IMR-90 (cell line): ENCODE results near the gene ADGRL3. TPM values are rescaled to one million over a fixed set of nuclear protein-coding genes. Genes with fewer than 3 reads are reported as not detected.

Experiments used
- ATAC-seq: fragments of 200-7000 bp; cut with Tn5 transposase; 2 replicates; pipeline ENCODE4 v1.9.1; 2020; ENCODE audit warnings: low read depth, mild to moderate bottlenecking, moderate library complexity
- BruUV-seq: library from RNA; stranded (reverse); fragments of 400-500 nt; replicated peaks from 2 replicates; lab custom pipeline; 2021; lab: Mats Ljungman, UMichigan
- CTCF ChIA-PET: fragments of 300-600 bp; formaldehyde crosslinking; extraction: SDS; loops from one replicate; lab custom pipeline; 2021; ENCODE audit warnings: antibody characterized with exemption; lab: Yijun Ruan, JAX
- POLR2A ChIA-PET: fragments of 300-600 bp; sonication (Branson Sonifier 250); formaldehyde crosslinking; loops from one replicate; lab custom pipeline; 2022; ENCODE audit warnings: antibody characterized with exemption; ENCODE audit not compliant: unreplicated experiment; lab: Charles Lee
- DNase-seq: peaks from one replicate; pipeline ENCODE4 v3.0.0; 2013
- H2AFZ ChIP-seq: replicated peaks from 2 replicates; pipeline ENCODE3; 2013; ENCODE audit warnings: low read length, mild to moderate bottlenecking; ENCODE audit not compliant: poor library complexity
- H2AK5ac ChIP-seq: 2 replicates; pipeline ENCODE4 v1.6.1; 2013; ENCODE audit warnings: low read depth, low read length, inconsistent platforms
- H2AK9ac ChIP-seq: replicated peaks from 2 replicates; pipeline ENCODE3; 2013; ENCODE audit warnings: mild to moderate bottlenecking, low read depth, low read length, moderate library complexity; ENCODE audit not compliant: poor library complexity
- H2BK120ac ChIP-seq: 2 replicates; pipeline ENCODE4 v1.6.1; 2013; ENCODE audit warnings: low read depth, low read length, inconsistent platforms
- H2BK15ac ChIP-seq: 3 replicates; pipeline ENCODE4 v1.6.1; 2013; ENCODE audit warnings: low read depth, low read length, inconsistent platforms
- H2BK20ac ChIP-seq: 2 replicates; pipeline ENCODE4 v1.6.1; 2013; ENCODE audit warnings: low read depth, mild to moderate bottlenecking, inconsistent platforms, low read length, moderate library complexity
- H2BK5ac ChIP-seq: 2 replicates; pipeline ENCODE4 v1.6.1; 2013; ENCODE audit warnings: mild to moderate bottlenecking, low read depth, low read length, inconsistent platforms; ENCODE audit not compliant: poor library complexity, severe bottlenecking
- H3K14ac ChIP-seq: replicated peaks from 2 replicates; pipeline ENCODE4 v1.6.1; 2013; ENCODE audit warnings: low read depth, low read length, inconsistent platforms
- H3K18ac ChIP-seq: 2 replicates; pipeline ENCODE4 v1.6.1; 2013; ENCODE audit warnings: low read depth, low read length, control low read depth
- H3K23ac ChIP-seq: 2 replicates; pipeline ENCODE4 v1.6.1; 2013; ENCODE audit warnings: low read depth, low read length, inconsistent platforms
- H3K27ac ChIP-seq: 2 replicates; pipeline ENCODE4 v1.5.1; 2013; ENCODE audit warnings: mild to moderate bottlenecking, control low read depth, low read length; ENCODE audit not compliant: insufficient read depth
- H3K27me3 ChIP-seq: 2 replicates; pipeline ENCODE4 v1.6.1; 2013; ENCODE audit warnings: low read length; ENCODE audit not compliant: control insufficient read depth, insufficient read depth
- H3K36me3 ChIP-seq: 2 replicates; pipeline ENCODE4 v1.6.1; 2013; ENCODE audit warnings: low read length, mixed read lengths; ENCODE audit not compliant: control insufficient read depth, insufficient read depth
- H3K4ac ChIP-seq: 2 replicates; pipeline ENCODE4 v1.6.1; 2013; ENCODE audit warnings: low read depth, low read length, inconsistent platforms
- H3K4me1 ChIP-seq: 2 replicates; pipeline ENCODE4 v1.6.1; 2013; ENCODE audit warnings: low read length, mixed read lengths; ENCODE audit not compliant: control insufficient read depth, insufficient read depth
- H3K4me2 ChIP-seq: 2 replicates; pipeline ENCODE4 v1.6.1; 2013; ENCODE audit warnings: low read depth, mild to moderate bottlenecking, control low read depth, low read length, moderate library complexity
- H3K4me3 ChIP-seq: 2 replicates; pipeline ENCODE4 v1.5.1; 2013; ENCODE audit warnings: low read depth, mild to moderate bottlenecking, control low read depth, low read length, moderate library complexity; ENCODE audit not compliant: insufficient read depth
- H3K56ac ChIP-seq: 2 replicates; pipeline ENCODE4 v1.6.1; 2013; ENCODE audit warnings: low read length, inconsistent platforms; ENCODE audit not compliant: insufficient read depth; ENCODE audit errors: extremely low read depth
- H3K79me1 ChIP-seq, 2 experiments: 2 replicates each; pipeline ENCODE4 v1.6.1; 2013; ENCODE audit warnings: low read length in 2 of 2, inconsistent platforms in 1 of 2, low read depth in 1 of 2
- H3K9ac ChIP-seq: 2 replicates; pipeline ENCODE4 v1.6.1; 2013; ENCODE audit warnings: low read depth, low read length, control low read depth
- H3K9me1 ChIP-seq: 2 replicates; pipeline ENCODE4 v1.6.1; 2013; ENCODE audit warnings: low read length, inconsistent platforms; ENCODE audit not compliant: insufficient read depth
- H3K9me3 ChIP-seq: 2 replicates; pipeline ENCODE4 v1.6.1; 2013; ENCODE audit warnings: low read length; ENCODE audit not compliant: control insufficient read depth, insufficient read depth
- H4K20me1 ChIP-seq: 2 replicates; pipeline ENCODE4 v1.6.1; 2013; ENCODE audit warnings: low read length, inconsistent platforms; ENCODE audit not compliant: insufficient read depth
- H4K5ac ChIP-seq: 2 replicates; pipeline ENCODE4 v1.6.1; 2013; ENCODE audit warnings: mild to moderate bottlenecking, low read depth, low read length, control low read depth
- H4K8ac ChIP-seq, 2 experiments: 2 replicates each; pipeline ENCODE4 v1.6.1; 2013; ENCODE audit warnings: low read depth in 2 of 2, low read length in 2 of 2, control low read depth in 1 of 2, inconsistent platforms in 1 of 2
- H4K91ac ChIP-seq: 2 replicates; pipeline ENCODE4 v1.6.1; 2013; ENCODE audit warnings: low read depth, low read length, inconsistent platforms; ENCODE audit not compliant: insufficient read depth
- CEBPB ChIP-seq: IDR thresholded peaks from 2 replicates; pipeline ENCODE4 v1.6.1; 2012; ENCODE audit warnings: low read depth, low read length, improper control_type of control experiment
- CHD1 ChIP-seq: IDR thresholded peaks from 2 replicates; pipeline ENCODE4 v1.6.1; 2012; ENCODE audit warnings: low read depth, low read length, improper control_type of control experiment
- FOS ChIP-seq: fragments of 150-350 bp; IDR thresholded peaks from 2 replicates; pipeline ENCODE4 v1.6.1; 2016; ENCODE audit warnings: low read depth, low read length
- MAFK ChIP-seq: IDR thresholded peaks from 2 replicates; pipeline ENCODE4 v1.6.1; 2012; ENCODE audit warnings: low read depth, low read length, improper control_type of control experiment
- MXI1 ChIP-seq: IDR thresholded peaks from 2 replicates; pipeline ENCODE4 v1.6.1; 2012; ENCODE audit warnings: low read depth, mild to moderate bottlenecking, low read length, moderate library complexity, borderline replicate concordance
- POLR2A ChIP-seq: IDR thresholded peaks from 2 replicates; pipeline ENCODE4 v1.6.1; 2012; ENCODE audit warnings: mild to moderate bottlenecking, low read depth, low read length
- RCOR1 ChIP-seq: IDR thresholded peaks from 2 replicates; pipeline ENCODE4 v1.6.1; 2012; ENCODE audit warnings: mild to moderate bottlenecking, low read length, improper control_type of control experiment; ENCODE audit not compliant: insufficient replicate concordance
- SMC3 ChIP-seq: fragments of 150-350 bp; IDR thresholded peaks from 2 replicates; pipeline ENCODE4 v1.6.1; 2016; ENCODE audit warnings: low read depth, mild to moderate bottlenecking, antibody characterized with exemption, low read length, moderate library complexity
- WGBS, 2 experiments: methylation state at CpG; one replicate each; pipeline versions ENCODE4 v1.1.5 to v1.1.7; 2013; ENCODE audit warnings: missing lambda C conversion rate in 2 of 2; ENCODE audit not compliant: insufficient read length in 1 of 2; ENCODE audit errors: extremely low coverage in 2 of 2; 5-methylcytosine and 5-hydroxymethylcytosine counted together
- dilution Hi-C: fragments of 300-500 bp; cut with HindIII; formaldehyde crosslinking; loops from one replicate; pipeline ENCODE4 v1.14.3; 2018; ENCODE audit warnings: low sequenced_read_pairs; ENCODE audit not compliant: unreplicated experiment
- in situ Hi-C: fragments of 300-500 bp; cut with MboI; formaldehyde crosslinking; loops from 3 replicates; pipeline ENCODE4 v1.14.3; 2019; ENCODE audit warnings: low sequenced_read_pairs, inconsistent platforms, mixed read lengths
- intact Hi-C: fragments of 100-400 bp; cut with micrococcal nuclease; formaldehyde crosslinking; loops from 2 replicates; pipeline ENCODE4 v1.10.0; 2022
- polyA plus RNA-seq, 3 experiments: library from polyadenylated mRNA; depleted of rRNA; stranded (reverse); fragments of >200 nt; gene quantifications; 2 replicates each; pipeline ENCODE4 v1.2.3, GENCODE V29; 2012; ENCODE audit warnings: low replicate concordance in 1 of 3
- total RNA-seq: library from RNA; depleted of rRNA; stranded (reverse); fragments of >200 nt; gene quantifications from 2 replicates; pipeline ENCODE4 v1.2.3, GENCODE V29; 2012
- TF ChIP-seq, protein P1 (sequence below): fragments of 150-350 bp; IDR thresholded peaks from 2 replicates; pipeline ENCODE4 v1.6.1; 2017; ENCODE audit warnings: mild to moderate bottlenecking, antibody characterized with exemption, low read length, low read depth
- TF ChIP-seq, protein P2 (sequence below): fragments of 150-350 bp; IDR thresholded peaks from 2 replicates; pipeline ENCODE4 v1.6.1; 2016; ENCODE audit warnings: low read depth, mild to moderate bottlenecking, low read length, moderate library complexity, borderline replicate concordance
- TF ChIP-seq, protein P3 (sequence below): conservative IDR thresholded peaks from 2 replicates; pipeline ENCODE4 v1.5.1; 2012; ENCODE audit warnings: mild to moderate bottlenecking, low read depth, low read length, improper control_type of control experiment

Gene ADGRL3
- total and polyA plus RNA-seq, 2 of the 4 experiments (the other 2 are of a cell fraction) = 0.46 to 2.5 TPM

DNA sequence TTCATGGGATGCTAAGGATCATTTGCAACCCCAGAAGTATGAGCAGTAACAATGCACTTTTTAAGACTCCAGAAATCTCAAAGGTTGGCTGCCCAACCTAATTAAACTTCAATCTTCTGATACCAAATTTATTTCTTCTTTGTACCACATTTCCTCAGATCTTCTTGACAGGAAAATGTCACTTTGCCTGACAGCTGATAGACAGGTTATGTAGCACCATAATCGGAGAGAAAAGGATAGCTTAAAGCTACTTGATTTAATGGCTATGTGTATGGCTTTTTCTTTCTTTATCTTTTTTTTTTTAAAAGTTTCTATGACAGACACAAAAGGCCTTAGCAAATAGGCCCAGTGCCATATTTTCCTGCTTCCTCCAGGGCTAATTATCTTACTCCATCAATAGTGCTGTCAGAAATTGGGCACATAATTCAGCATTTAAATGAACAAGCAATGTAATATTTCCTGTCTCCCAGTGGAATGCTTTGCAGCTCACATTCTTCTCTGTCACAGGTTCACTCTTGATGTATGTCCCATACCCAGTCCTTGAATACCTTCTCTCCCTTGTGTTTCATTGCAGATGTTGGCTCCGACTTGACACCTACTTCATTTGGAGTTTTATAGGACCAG lies 795.7 kb downstream of the ADGRL3 start:
- Histone ChIP-seq H3K18ac (no peak overlapping the region), H4K8ac (no peak overlapping the region), H3K9me3 (no peaks in the 10 kb centered on the region), H2AK5ac (no peak overlapping the region), H3K4ac (no peak overlapping the region), H2BK20ac (no peak overlapping the region), H4K20me1 (no peaks in the 10 kb centered on the region), H4K5ac (no peak overlapping the region), H2AFZ (no peak overlapping the region), H3K56ac (no peak overlapping the region), H3K4me3 (no peak overlapping the region), H3K4me1 (no peaks in the 10 kb centered on the region), H4K91ac (no peak overlapping the region), H3K27ac (no peak overlapping the region), H3K4me2 (no peak overlapping the region), H2AK9ac (no peak overlapping the region), H3K23ac (no peak overlapping the region), H3K9me1 (no peaks in the 10 kb centered on the region), H2BK5ac (no peak overlapping the region), H3K27me3 (no peaks in the 10 kb centered on the region), H2BK15ac (no peak overlapping the region), H3K79me1 (no peaks in the 10 kb centered on the region), H3K36me3 (no peaks in the 10 kb centered on the region), H2BK120ac (no peak overlapping the region), H3K9ac (no peak overlapping the region), H3K14ac (no peak overlapping the region)
- in situ Hi-C loops (no loop called here), dilution Hi-C loops (no loop called here), intact Hi-C loops (no loop called here)
- no peak for DNase-seq
- CTCF ChIA-PET = no interaction called here
- WGBS, 2 experiments = no CpG with 5 or more reads among the region's 2 CpGs
- TF ChIP-seq, protein P1, sequence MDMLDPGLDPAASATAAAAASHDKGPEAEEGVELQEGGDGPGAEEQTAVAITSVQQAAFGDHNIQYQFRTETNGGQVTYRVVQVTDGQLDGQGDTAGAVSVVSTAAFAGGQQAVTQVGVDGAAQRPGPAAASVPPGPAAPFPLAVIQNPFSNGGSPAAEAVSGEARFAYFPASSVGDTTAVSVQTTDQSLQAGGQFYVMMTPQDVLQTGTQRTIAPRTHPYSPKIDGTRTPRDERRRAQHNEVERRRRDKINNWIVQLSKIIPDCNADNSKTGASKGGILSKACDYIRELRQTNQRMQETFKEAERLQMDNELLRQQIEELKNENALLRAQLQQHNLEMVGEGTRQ = no peak
- TF ChIP-seq CEBPB = no peak
- TF ChIP-seq, protein P2, sequence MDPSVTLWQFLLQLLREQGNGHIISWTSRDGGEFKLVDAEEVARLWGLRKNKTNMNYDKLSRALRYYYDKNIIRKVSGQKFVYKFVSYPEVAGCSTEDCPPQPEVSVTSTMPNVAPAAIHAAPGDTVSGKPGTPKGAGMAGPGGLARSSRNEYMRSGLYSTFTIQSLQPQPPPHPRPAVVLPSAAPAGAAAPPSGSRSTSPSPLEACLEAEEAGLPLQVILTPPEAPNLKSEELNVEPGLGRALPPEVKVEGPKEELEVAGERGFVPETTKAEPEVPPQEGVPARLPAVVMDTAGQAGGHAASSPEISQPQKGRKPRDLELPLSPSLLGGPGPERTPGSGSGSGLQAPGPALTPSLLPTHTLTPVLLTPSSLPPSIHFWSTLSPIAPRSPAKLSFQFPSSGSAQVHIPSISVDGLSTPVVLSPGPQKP = no peak
- no peak for TF ChIP-seq CHD1
- TF ChIP-seq POLR2A = no peak
- no peak for TF ChIP-seq SMC3
- TF ChIP-seq, protein P3, sequence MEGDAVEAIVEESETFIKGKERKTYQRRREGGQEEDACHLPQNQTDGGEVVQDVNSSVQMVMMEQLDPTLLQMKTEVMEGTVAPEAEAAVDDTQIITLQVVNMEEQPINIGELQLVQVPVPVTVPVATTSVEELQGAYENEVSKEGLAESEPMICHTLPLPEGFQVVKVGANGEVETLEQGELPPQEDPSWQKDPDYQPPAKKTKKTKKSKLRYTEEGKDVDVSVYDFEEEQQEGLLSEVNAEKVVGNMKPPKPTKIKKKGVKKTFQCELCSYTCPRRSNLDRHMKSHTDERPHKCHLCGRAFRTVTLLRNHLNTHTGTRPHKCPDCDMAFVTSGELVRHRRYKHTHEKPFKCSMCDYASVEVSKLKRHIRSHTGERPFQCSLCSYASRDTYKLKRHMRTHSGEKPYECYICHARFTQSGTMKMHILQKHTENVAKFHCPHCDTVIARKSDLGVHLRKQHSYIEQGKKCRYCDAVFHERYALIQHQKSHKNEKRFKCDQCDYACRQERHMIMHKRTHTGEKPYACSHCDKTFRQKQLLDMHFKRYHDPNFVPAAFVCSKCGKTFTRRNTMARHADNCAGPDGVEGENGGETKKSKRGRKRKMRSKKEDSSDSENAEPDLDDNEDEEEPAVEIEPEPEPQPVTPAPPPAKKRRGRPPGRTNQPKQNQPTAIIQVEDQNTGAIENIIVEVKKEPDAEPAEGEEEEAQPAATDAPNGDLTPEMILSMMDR = no peak
- TF ChIP-seq MXI1 = no peak
- TF ChIP-seq RCOR1 = no peak
- TF ChIP-seq FOS = no peak
- TF ChIP-seq MAFK = no peak
- no peak for ATAC-seq
- POLR2A ChIA-PET = no interaction called here
- no TSS peak for BruUV-seq
